MM.1S (cell line): ENCODE measurements around the gene FBXO48.

ENCODE experiments used
- DNase-seq: peaks from one replicate; pipeline ENCODE4 v3.0.0-alpha.2; 2015
- H2AFZ ChIP-seq: fragments of 300-600 bp; sonication (generic); 2 replicates; pipeline ENCODE4 v1.6.0; 2016; ENCODE audit warnings: antibody characterized with exemption, low read length
- H3F3A ChIP-seq: fragments of 300-600 bp; sonication (generic); 2 replicates; pipeline ENCODE4 v1.6.1; 2016; ENCODE audit warnings: mild to moderate bottlenecking, antibody characterized with exemption, low read length, moderate library complexity, mixed read lengths; ENCODE audit not compliant: insufficient read depth
- H3K27ac ChIP-seq: fragments of 300-600 bp; sonication (generic); 2 replicates; pipeline ENCODE4 v1.5.1; 2016; ENCODE audit warnings: mild to moderate bottlenecking, low read length
- H3K27me3 ChIP-seq: fragments of 300-600 bp; sonication (generic); replicated peaks from 2 replicates; pipeline ENCODE4 v1.6.0; 2016; ENCODE audit warnings: low read length; ENCODE audit not compliant: insufficient read depth
- H3K36me3 ChIP-seq: fragments of 300-600 bp; sonication (generic); replicated peaks from 2 replicates; pipeline ENCODE4 v1.6.1; 2016; ENCODE audit warnings: mild to moderate bottlenecking, low read length, mixed read lengths; ENCODE audit not compliant: insufficient read depth
- H3K4me1 ChIP-seq: fragments of 300-600 bp; sonication (generic); 2 replicates; pipeline ENCODE4 v1.6.1; 2016; ENCODE audit warnings: low read length, mixed read lengths
- H3K4me2 ChIP-seq: fragments of 300-600 bp; sonication (generic); 2 replicates; pipeline ENCODE4 v1.6.0; 2016; ENCODE audit warnings: low read depth, low read length
- H3K4me3 ChIP-seq: fragments of 300-600 bp; sonication (generic); 2 replicates; pipeline ENCODE4 v1.5.1; 2016; ENCODE audit warnings: low read length, mixed read lengths
- H3K79me2 ChIP-seq: fragments of 300-600 bp; sonication (generic); 2 replicates; pipeline ENCODE4 v1.6.1; 2016; ENCODE audit warnings: mixed run types, low read length, mixed read lengths
- H3K9ac ChIP-seq: fragments of 300-600 bp; sonication (generic); 2 replicates; pipeline ENCODE4 v1.6.1; 2016; ENCODE audit warnings: low read length, mixed read lengths
- H3K9me2 ChIP-seq: fragments of 300-600 bp; sonication (generic); replicated peaks from 2 replicates; pipeline ENCODE4 v1.6.1; 2016; ENCODE audit warnings: mild to moderate bottlenecking, low read length, mixed read lengths; ENCODE audit not compliant: insufficient read depth
- H3K9me3 ChIP-seq: fragments of 300-600 bp; sonication (generic); replicated peaks from 2 replicates; pipeline ENCODE4 v1.6.1; 2016; ENCODE audit warnings: mild to moderate bottlenecking, low read length, mixed read lengths; ENCODE audit not compliant: insufficient read depth
- H4K20me1 ChIP-seq: fragments of 300-600 bp; sonication (generic); 2 replicates; pipeline ENCODE4 v1.6.1; 2016; ENCODE audit warnings: mild to moderate bottlenecking, low read length, moderate library complexity, mixed read lengths; ENCODE audit not compliant: insufficient read depth
- CTCF ChIP-seq: fragments of 300-600 bp; sonication (generic); IDR thresholded peaks from 2 replicates; pipeline ENCODE4 v1.5.1; 2016; ENCODE audit warnings: antibody characterized with exemption, low read length, mixed read lengths
- EZH2 ChIP-seq: fragments of 300-600 bp; sonication (generic); optimal IDR thresholded peaks from 2 replicates; pipeline ENCODE3; 2017; ENCODE audit warnings: low read depth, mild to moderate bottlenecking, antibody characterized with exemption, low read length, mixed read lengths
- EZH2phosphoT487 ChIP-seq: fragments of 300-600 bp; sonication (generic); IDR thresholded peaks from 2 replicates; pipeline ENCODE4 v1.6.1; 2018; ENCODE audit warnings: antibody characterized with exemption, low read length

The FBXO48 gene

GRCh38 chr2:68476454-68476853 is 9.4 kb upstream of the FBXO48 start:
- H4K20me1 ChIP-seq, result no peaks in the 10 kb centered on the region
- no peaks in the 10 kb centered on the region for H3K27me3 ChIP-seq
- H3K79me2 ChIP-seq, result no peaks in the 10 kb centered on the region
- DNase-seq, result no peak
- no peak overlapping the region for H3K4me3 ChIP-seq
- TF ChIP-seq EZH2, result no peak
- TF ChIP-seq CTCF, result no peak
- no peak for TF ChIP-seq EZH2phosphoT487
- no peak overlapping the region for H2AFZ ChIP-seq
- H3K4me1 ChIP-seq, result no peaks in the 10 kb centered on the region
- no peaks in the 10 kb centered on the region for H3K9me2 ChIP-seq
- H3K4me2 ChIP-seq, result no peak overlapping the region
- no peaks in the 10 kb centered on the region for H3F3A ChIP-seq
- H3K36me3 ChIP-seq, result no peaks in the 10 kb centered on the region
- no peak overlapping the region for H3K27ac ChIP-seq
- H3K9me3 ChIP-seq, result no peaks in the 10 kb centered on the region
- no peak overlapping the region for H3K9ac ChIP-seq

- no peaks in the 10 kb centered on the region for H3K36me3 ChIP-seq
- H3K9me2 ChIP-seq, result no peaks in the 10 kb centered on the region
- no peak overlapping the region for H3K27ac ChIP-seq
- no peaks in the 10 kb centered on the region for H3K9me3 ChIP-seq
- H3K4me1 ChIP-seq, result no peaks in the 10 kb centered on the region
- H3F3A ChIP-seq, result no peaks in the 10 kb centered on the region
- H3K4me2 ChIP-seq, result no peak overlapping the region
- no peaks in the 10 kb centered on the region for H3K27me3 ChIP-seq
- H2AFZ ChIP-seq, result no peak overlapping the region
- no peaks in the 10 kb centered on the region for H4K20me1 ChIP-seq
- TF ChIP-seq EZH2phosphoT487 (no peak), CTCF (no peak), EZH2 (no peak)
- no peak for DNase-seq
- H3K79me2 ChIP-seq, result no peaks in the 10 kb centered on the region
- no peak overlapping the region for H3K9ac ChIP-seq
- no peak overlapping the region for H3K4me3 ChIP-seq
These were observed 8.5 kb upstream of the FBXO48 start for GRCh38 chr2:68475576-68475975.

GRCh38 chr2:68475110-68475509 is 8.0 kb upstream of the FBXO48 start:
- Histone ChIP-seq H3K36me3 (no peaks in the 10 kb centered on the region), H3K4me2 (no peak overlapping the region), H3K4me3 (no peak overlapping the region)

More at GRCh38 chr2:68475110-68475509, 8.0 kb upstream of the FBXO48 start:
- TF ChIP-seq EZH2 (no peak), EZH2phosphoT487 (no peak), CTCF (no peak)
- no peaks in the 10 kb centered on the region for H3K4me1 ChIP-seq
- no peaks in the 10 kb centered on the region for H3K27me3 ChIP-seq
- no peaks in the 10 kb centered on the region for H3K9me2 ChIP-seq
- no peak for DNase-seq
- no peak overlapping the region for H2AFZ ChIP-seq
- no peaks in the 10 kb centered on the region for H4K20me1 ChIP-seq
- no peak overlapping the region for H3K27ac ChIP-seq
- no peak overlapping the region for H3K9ac ChIP-seq
- H3K9me3 ChIP-seq, result no peaks in the 10 kb centered on the region
- H3K79me2 ChIP-seq, result no peaks in the 10 kb centered on the region
- no peaks in the 10 kb centered on the region for H3F3A ChIP-seq
